HepG2 (cell line): Measurements from ENCODE around the gene USP34. TPM values are rescaled to one million over a fixed set of nuclear protein-coding genes. Genes with fewer than 3 reads are reported as not detected.

ENCODE experiments used
- ATAC-seq: fragments of 200-7000 bp; cut with Tn5 transposase; 3 replicates; pipeline ENCODE4 v1.9.1; 2020; ENCODE audit warnings: mild to moderate bottlenecking, moderate library complexity
- BruUV-seq: library from RNA; stranded (reverse); fragments of 400-500 nt; replicated peaks from 2 replicates; lab custom pipeline; 2021; lab: Mats Ljungman, UMichigan
- CTCF ChIA-PET: fragments of 300-600 bp; formaldehyde crosslinking; extraction: SDS; loops from one replicate; lab custom pipeline; 2021; ENCODE audit warnings: low total read pairs, inconsistent platforms, low intra/inter-chr PET ratio; lab: Yijun Ruan, JAX
- POLR2A ChIA-PET: fragments of 350-600 bp; sonication (Branson Sonifier 250); formaldehyde crosslinking; loops from one replicate; lab custom pipeline; 2020; ENCODE audit warnings: antibody characterized with exemption, inconsistent platforms; lab: Yijun Ruan, JAX
- DNase-seq: peaks from one replicate; pipeline ENCODE4 v3.0.0-alpha.2; 2015; ENCODE audit warnings: low spot score
- FAIRE-seq: peaks from 3 replicates; lab custom pipeline; 2011; peaks lifted over from hg19 to GRCh38; lab: Jason Lieb, UNC
- H2AFZ ChIP-seq: one replicate; pipeline ENCODE4 v1.6.1; 2011; ENCODE audit warnings: low read length, inconsistent platforms
- H3K27ac ChIP-seq: fragments of 300-600 bp; 3 replicates; pipeline ENCODE4 v1.8.0; 2011; ENCODE audit warnings: mixed run types, mild to moderate bottlenecking, mixed read lengths, low read length, inconsistent platforms; ENCODE audit not compliant: insufficient read depth; ENCODE audit errors: extremely low read length
- H3K27me3 ChIP-seq, 2 experiments: fragments of 200-600 bp in 1 of 2; 2 replicates in 1 of 2; 3 replicates in 1 of 2; pipeline versions ENCODE4 v1.6.0 to v1.8.0; 2011; ENCODE audit warnings: low read length in 2 of 2, mild to moderate bottlenecking in 2 of 2, moderate library complexity in 2 of 2, inconsistent platforms in 1 of 2; ENCODE audit not compliant: insufficient read depth in 2 of 2, control insufficient read depth in 1 of 2
- H3K36me3 ChIP-seq, 2 experiments: fragments of 200-600 bp in 1 of 2; replicated peaks in 1 of 2; 2 replicates in 1 of 2; 3 replicates in 1 of 2; pipeline versions ENCODE4 v1.5.1 to v1.8.0; 2011; ENCODE audit warnings: low read length in 2 of 2, inconsistent platforms in 1 of 2; ENCODE audit not compliant: insufficient read depth in 2 of 2, control insufficient read depth in 1 of 2
- H3K4me1 ChIP-seq: 2 replicates; pipeline ENCODE4 v1.5.1; 2012; ENCODE audit warnings: low read length, inconsistent platforms; ENCODE audit not compliant: insufficient read depth
- H3K4me2 ChIP-seq: 2 replicates; pipeline ENCODE4 v1.6.0; 2011; ENCODE audit warnings: low read depth, low read length, inconsistent platforms
- H3K4me3 ChIP-seq, 3 experiments: fragments of 200-600 bp in 1 of 3; sonication (generic), shearing (Covaris generic) in 1 of 3; replicated peaks in 1 of 3; 2 replicates each; pipeline ENCODE4 v1.5.1; 2011 to 2016; ENCODE audit warnings: low read length in 3 of 3, inconsistent platforms in 2 of 3, low read depth in 2 of 3, mild to moderate bottlenecking in 2 of 3, control low read depth in 1 of 3, mixed read lengths in 1 of 3; ENCODE audit not compliant: insufficient read depth in 1 of 3
- H3K79me2 ChIP-seq: one replicate; pipeline ENCODE4 v1.6.1; 2011; ENCODE audit warnings: low read length, inconsistent platforms; ENCODE audit not compliant: insufficient read depth
- H3K9ac ChIP-seq: 2 replicates; pipeline ENCODE4 v1.6.0; 2011; ENCODE audit warnings: mild to moderate bottlenecking, low read depth, low read length, inconsistent platforms; ENCODE audit not compliant: insufficient read depth
- H3K9me3 ChIP-seq: 2 replicates; pipeline ENCODE4 v1.5.1; 2012; ENCODE audit warnings: mild to moderate bottlenecking, low read length
- H4K20me1 ChIP-seq: 2 replicates; pipeline ENCODE4 v1.6.0; 2011; ENCODE audit warnings: inconsistent platforms, mild to moderate bottlenecking, low read length, moderate library complexity; ENCODE audit not compliant: insufficient read depth
- AGO2 ChIP-seq: fragments of 200-400 bp; formaldehyde crosslinking; optimal IDR thresholded peaks from 2 replicates; pipeline ENCODE3; 2017; ENCODE audit warnings: mild to moderate bottlenecking, low read depth, low read length, moderate library complexity
- ISX ChIP-seq: sonication (generic); formaldehyde crosslinking; conservative IDR thresholded peaks from 2 replicates; pipeline ENCODE4 v1.5.0; 2020; ENCODE audit warnings: missing genetic modification reagents
- NRL ChIP-seq: sonication (generic); formaldehyde crosslinking; IDR thresholded peaks from 2 replicates; pipeline ENCODE4 v1.5.0; 2020; ENCODE audit warnings: missing genetic modification reagents, mild to moderate bottlenecking, moderate library complexity, borderline replicate concordance
- SALL1 ChIP-seq: sonication (generic); formaldehyde crosslinking; IDR thresholded peaks from 2 replicates; pipeline ENCODE4 v1.8.0; 2022; ENCODE audit warnings: mild to moderate bottlenecking, missing genetic modification reagents
- ZBTB7A ChIP-seq: sonication (generic); formaldehyde crosslinking; IDR thresholded peaks from 2 replicates; pipeline ENCODE4 v1.8.0; 2022; ENCODE audit warnings: mild to moderate bottlenecking, missing genetic modification reagents
- ZFP37 ChIP-seq: sonication (generic); formaldehyde crosslinking; IDR thresholded peaks from 2 replicates; pipeline ENCODE4 v1.4.0; 2020; ENCODE audit warnings: missing genetic modification reagents, borderline replicate concordance
- ZFX ChIP-seq: sonication (generic); formaldehyde crosslinking; IDR thresholded peaks from 2 replicates; pipeline ENCODE4 v1.4.0; 2020; ENCODE audit warnings: mild to moderate bottlenecking, low read depth, missing genetic modification reagents, moderate library complexity
- ZMYM4 ChIP-seq: sonication (generic); formaldehyde crosslinking; IDR thresholded peaks from 2 replicates; pipeline ENCODE4 v1.8.1; 2023; ENCODE audit warnings: mild to moderate bottlenecking, missing genetic modification reagents
- ZNF607 ChIP-seq: sonication (generic); formaldehyde crosslinking; IDR thresholded peaks from 2 replicates; pipeline ENCODE4 v1.5.1; 2020; ENCODE audit warnings: missing genetic modification reagents, mild to moderate bottlenecking, borderline replicate concordance
- WGBS: methylation state at CpG from one replicate; pipeline ENCODE4 v1.1.6; 2017; ENCODE audit warnings: low lambda C conversion rate; 5-methylcytosine and 5-hydroxymethylcytosine counted together
- in situ Hi-C: cut with HindIII; loops from 2 replicates; pipeline ENCODE4 v1.10.0; 2017; ENCODE audit warnings: low pct_unique_long_range_greater_than_20kb; ENCODE audit not compliant: extremely low pct_ligation_motif_present
- intact Hi-C: fragments of 100-400 bp; cut with micrococcal nuclease; formaldehyde crosslinking; loops from one replicate; pipeline ENCODE4 v1.10.0; 2022; ENCODE audit not compliant: unreplicated experiment
- polyA plus RNA-seq, 8 experiments: library from polyadenylated mRNA; depleted of rRNA in 3 of 8; stranded (reverse) in 7 of 8; unstranded in 1 of 8; fragments of >200 nt; fragmentation: Illumina TruSeq in 4 of 8; extraction: Trizol in 4 of 8; gene quantifications; 2 replicates each; pipeline versions ENCODE4 v1.2.1 to v1.2.3, GENCODE V29; 2011 to 2016; ENCODE audit warnings: low read depth in 4 of 8, missing spikeins in 1 of 8, mixed read lengths in 1 of 8; ENCODE audit not compliant: insufficient read depth in 1 of 8
- total RNA-seq, 5 experiments: library from RNA; depleted of rRNA; stranded (reverse); fragments of >200 nt; fragmentation: Illumina TruSeq; extraction: Trizol; gene quantifications; 2 replicates each; pipeline ENCODE4 v1.2.3, GENCODE V29; 2016; ENCODE audit warnings: low read depth in 1 of 5
- TF ChIP-seq, protein P1 (sequence below): sonication (generic); formaldehyde crosslinking; IDR thresholded peaks from 2 replicates; pipeline ENCODE4 v1.5.0; 2020; ENCODE audit warnings: missing genetic modification reagents, mild to moderate bottlenecking, borderline replicate concordance
- TF ChIP-seq, protein P2 (sequence below): sonication (generic); formaldehyde crosslinking; IDR thresholded peaks from 2 replicates; pipeline ENCODE4 v1.5.0; 2020; ENCODE audit warnings: missing genetic modification reagents
- TF ChIP-seq, protein P3 (sequence below): sonication (generic); formaldehyde crosslinking; IDR thresholded peaks from 2 replicates; pipeline ENCODE4 v1.5.1; 2020; ENCODE audit warnings: missing genetic modification reagents, mild to moderate bottlenecking, borderline replicate concordance
- TF ChIP-seq, protein P4 (sequence below): sonication (generic); formaldehyde crosslinking; IDR thresholded peaks from 2 replicates; pipeline ENCODE4 v1.4.0; 2020; ENCODE audit warnings: mild to moderate bottlenecking, missing genetic modification reagents

USP34 gene
- total and polyA plus RNA-seq, 2 of the 13 experiments (the other 11 are each of a cell fraction or from before 2014, with no cell fraction given): 99.2 to 100 TPM

DNA sequence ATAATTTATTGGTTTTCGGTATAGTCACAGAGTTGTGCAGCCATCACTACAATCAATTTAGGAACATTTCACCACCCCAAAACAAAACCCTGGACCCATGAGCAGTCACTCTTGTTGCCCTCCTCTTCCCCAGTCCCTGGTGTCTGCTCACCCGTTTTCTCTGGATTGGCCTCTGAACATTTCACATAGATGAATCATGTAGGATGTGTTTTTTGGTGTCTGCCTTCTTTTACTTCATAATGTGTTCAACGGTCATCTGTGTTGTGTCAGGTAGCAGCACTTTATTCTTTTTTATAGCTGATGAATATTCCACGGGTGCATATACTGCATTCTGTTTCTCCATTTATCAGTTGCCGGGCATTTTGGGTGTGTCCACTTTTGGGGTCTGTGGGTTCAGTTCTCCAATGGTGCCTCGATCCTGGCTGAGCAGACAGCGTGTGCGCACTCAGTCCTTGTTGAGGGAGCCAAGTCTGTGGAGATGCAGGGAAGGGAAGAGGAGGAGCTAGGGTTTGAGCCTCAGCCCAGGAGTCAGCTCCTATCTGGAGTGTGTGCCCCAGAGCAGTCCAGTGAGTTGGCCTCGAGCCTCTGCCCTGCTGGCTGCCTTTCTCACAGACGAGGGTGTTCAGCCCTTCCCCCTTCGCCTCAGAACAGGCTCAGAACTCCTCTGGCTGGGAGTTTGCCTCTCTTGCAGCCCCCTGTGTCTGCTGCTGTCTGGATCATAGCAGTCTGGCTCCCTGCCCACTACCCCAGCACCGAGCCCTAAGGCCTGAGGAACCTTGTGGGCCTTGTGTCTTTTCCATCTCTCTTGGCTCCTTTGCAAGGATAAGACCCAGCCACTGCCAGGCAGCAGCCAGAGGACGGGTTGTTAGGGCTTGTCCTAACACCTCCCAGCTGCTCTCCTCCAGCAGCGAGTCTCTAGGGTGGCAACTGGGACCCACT, 290.9 kb downstream of the USP34 start:
- H3K36me3 ChIP-seq: peaks cover 25 to 52% of the 10 kb centered on the region in 2 experiments
- in situ Hi-C loops (no loop called here), intact Hi-C loops (no loop called here)
- H3K27ac ChIP-seq: peak overlapping the region; percentile 9
- ATAC-seq (no peak), DNase-seq (no peak), FAIRE-seq (no peak)
- no peak overlapping the region for H2AFZ ChIP-seq
- H3K9ac ChIP-seq: peak overlapping the region; percentile 96; the same call in 1 of the 2 replicates
- ChIA-PET CTCF (no interaction called here), POLR2A (interaction anchor here (4.0 kb wide), 1 partner anchor 35 kb away, joined by 79 read pairs; no protein-coding TSS in a partner anchor)
- H3K27me3 ChIP-seq: no peaks in the 10 kb centered on the region
- H3K4me2 ChIP-seq: peak overlapping the region; percentile 85
- WGBS: 93% methylated on average over 12 of the region's 14 CpGs
- H3K9me3 ChIP-seq: no peaks in the 10 kb centered on the region
- peaks cover 3% of the 10 kb centered on the region; the same call in 1 of the 2 replicates for H4K20me1 ChIP-seq
- H3K4me3 ChIP-seq: peak overlapping the region in 1 of 3 experiments; percentile 23; a peak in 2 of 6 replicates
- BruUV-seq: no TSS peak
- peaks cover 61% of the 10 kb centered on the region for H3K79me2 ChIP-seq
- peaks cover 77% of the 10 kb centered on the region for H3K4me1 ChIP-seq
- TF ChIP-seq ZNF607 (CRISPR knock-in tag) (0 out of 2 replicates have a peak, but pooled peaks have one; percentile 32), NRL (CRISPR knock-in tag) (0 out of 2 replicates have a peak, but pooled peaks have one; percentile 15), SALL1 (CRISPR knock-in tag) (peak; percentile 28; the same call in 1 of the 2 replicates), ISX (CRISPR knock-in tag) (no peak), ZFP37 (CRISPR knock-in tag) (no peak), ZFX (CRISPR knock-in tag) (peak; percentile 33; the same call in 1 of the 2 replicates), ZBTB7A (0 out of 2 replicates have a peak, but pooled peaks have one; percentile 32), ZMYM4 (CRISPR knock-in tag) (peak; percentile 8; the same call in 1 of the 2 replicates), AGO2 (peak; percentile 38)
- TF ChIP-seq, protein P1, sequence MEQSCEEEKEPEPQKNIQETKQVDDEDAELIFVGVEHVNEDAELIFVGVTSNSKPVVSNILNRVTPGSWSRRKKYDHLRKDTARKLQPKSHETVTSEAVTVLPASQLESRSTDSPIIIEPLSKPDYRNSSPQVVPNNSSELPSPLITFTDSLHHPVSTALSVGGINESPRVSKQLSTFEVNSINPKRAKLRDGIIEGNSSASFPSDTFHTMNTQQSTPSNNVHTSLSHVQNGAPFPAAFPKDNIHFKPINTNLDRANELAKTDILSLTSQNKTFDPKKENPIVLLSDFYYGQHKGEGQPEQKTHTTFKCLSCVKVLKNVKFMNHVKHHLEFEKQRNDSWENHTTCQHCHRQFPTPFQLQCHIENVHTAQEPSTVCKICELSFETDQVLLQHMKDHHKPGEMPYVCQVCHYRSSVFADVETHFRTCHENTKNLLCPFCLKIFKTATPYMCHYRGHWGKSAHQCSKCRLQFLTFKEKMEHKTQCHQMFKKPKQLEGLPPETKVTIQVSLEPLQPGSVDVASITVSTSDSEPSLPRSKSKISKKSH (CRISPR knock-in tag): no peak
- TF ChIP-seq, protein P2, sequence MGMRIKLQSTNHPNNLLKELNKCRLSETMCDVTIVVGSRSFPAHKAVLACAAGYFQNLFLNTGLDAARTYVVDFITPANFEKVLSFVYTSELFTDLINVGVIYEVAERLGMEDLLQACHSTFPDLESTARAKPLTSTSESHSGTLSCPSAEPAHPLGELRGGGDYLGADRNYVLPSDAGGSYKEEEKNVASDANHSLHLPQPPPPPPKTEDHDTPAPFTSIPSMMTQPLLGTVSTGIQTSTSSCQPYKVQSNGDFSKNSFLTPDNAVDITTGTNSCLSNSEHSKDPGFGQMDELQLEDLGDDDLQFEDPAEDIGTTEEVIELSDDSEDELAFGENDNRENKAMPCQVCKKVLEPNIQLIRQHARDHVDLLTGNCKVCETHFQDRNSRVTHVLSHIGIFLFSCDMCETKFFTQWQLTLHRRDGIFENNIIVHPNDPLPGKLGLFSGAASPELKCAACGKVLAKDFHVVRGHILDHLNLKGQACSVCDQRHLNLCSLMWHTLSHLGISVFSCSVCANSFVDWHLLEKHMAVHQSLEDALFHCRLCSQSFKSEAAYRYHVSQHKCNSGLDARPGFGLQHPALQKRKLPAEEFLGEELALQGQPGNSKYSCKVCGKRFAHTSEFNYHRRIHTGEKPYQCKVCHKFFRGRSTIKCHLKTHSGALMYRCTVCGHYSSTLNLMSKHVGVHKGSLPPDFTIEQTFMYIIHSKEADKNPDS: 0 out of 2 replicates have a peak, but pooled peaks have one; percentile 5
- TF ChIP-seq, protein P3, sequence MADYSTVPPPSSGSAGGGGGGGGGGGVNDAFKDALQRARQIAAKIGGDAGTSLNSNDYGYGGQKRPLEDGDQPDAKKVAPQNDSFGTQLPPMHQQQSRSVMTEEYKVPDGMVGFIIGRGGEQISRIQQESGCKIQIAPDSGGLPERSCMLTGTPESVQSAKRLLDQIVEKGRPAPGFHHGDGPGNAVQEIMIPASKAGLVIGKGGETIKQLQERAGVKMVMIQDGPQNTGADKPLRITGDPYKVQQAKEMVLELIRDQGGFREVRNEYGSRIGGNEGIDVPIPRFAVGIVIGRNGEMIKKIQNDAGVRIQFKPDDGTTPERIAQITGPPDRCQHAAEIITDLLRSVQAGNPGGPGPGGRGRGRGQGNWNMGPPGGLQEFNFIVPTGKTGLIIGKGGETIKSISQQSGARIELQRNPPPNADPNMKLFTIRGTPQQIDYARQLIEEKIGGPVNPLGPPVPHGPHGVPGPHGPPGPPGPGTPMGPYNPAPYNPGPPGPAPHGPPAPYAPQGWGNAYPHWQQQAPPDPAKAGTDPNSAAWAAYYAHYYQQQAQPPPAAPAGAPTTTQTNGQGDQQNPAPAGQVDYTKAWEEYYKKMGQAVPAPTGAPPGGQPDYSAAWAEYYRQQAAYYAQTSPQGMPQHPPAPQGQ (CRISPR knock-in tag): no peak
- TF ChIP-seq, protein P4, sequence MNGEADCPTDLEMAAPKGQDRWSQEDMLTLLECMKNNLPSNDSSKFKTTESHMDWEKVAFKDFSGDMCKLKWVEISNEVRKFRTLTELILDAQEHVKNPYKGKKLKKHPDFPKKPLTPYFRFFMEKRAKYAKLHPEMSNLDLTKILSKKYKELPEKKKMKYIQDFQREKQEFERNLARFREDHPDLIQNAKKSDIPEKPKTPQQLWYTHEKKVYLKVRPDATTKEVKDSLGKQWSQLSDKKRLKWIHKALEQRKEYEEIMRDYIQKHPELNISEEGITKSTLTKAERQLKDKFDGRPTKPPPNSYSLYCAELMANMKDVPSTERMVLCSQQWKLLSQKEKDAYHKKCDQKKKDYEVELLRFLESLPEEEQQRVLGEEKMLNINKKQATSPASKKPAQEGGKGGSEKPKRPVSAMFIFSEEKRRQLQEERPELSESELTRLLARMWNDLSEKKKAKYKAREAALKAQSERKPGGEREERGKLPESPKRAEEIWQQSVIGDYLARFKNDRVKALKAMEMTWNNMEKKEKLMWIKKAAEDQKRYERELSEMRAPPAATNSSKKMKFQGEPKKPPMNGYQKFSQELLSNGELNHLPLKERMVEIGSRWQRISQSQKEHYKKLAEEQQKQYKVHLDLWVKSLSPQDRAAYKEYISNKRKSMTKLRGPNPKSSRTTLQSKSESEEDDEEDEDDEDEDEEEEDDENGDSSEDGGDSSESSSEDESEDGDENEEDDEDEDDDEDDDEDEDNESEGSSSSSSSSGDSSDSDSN (CRISPR knock-in tag): 0 out of 2 replicates have a peak, but pooled peaks have one; percentile 26
